Brain microvascular endothelial cell (primary cell): Measurements from ENCODE around the gene ZNF79.
A peak's percentile ranks its signal among the peaks of the same experiment; 100 is the strongest.

ENCODE experiments used
- DNase-seq: peaks from one replicate; pipeline ENCODE4 v3.0.0-alpha.2; 2020
- H3K27ac ChIP-seq: fragments of 250-450 bp; sonication (Bioruptor Pico); 2 replicates; pipeline ENCODE4 v1.5.1; 2020; ENCODE audit warnings: mild to moderate bottlenecking, moderate library complexity
- H3K27me3 ChIP-seq: fragments of 250-450 bp; sonication (Bioruptor Pico); replicated peaks from 2 replicates; pipeline ENCODE4 v1.5.1; 2020; ENCODE audit warnings: mild to moderate bottlenecking
- H3K36me3 ChIP-seq: fragments of 250-450 bp; sonication (Bioruptor Pico); replicated peaks from 2 replicates; pipeline ENCODE4 v1.5.1; 2020; ENCODE audit warnings: mild to moderate bottlenecking
- H3K4me3 ChIP-seq: 2 replicates; pipeline ENCODE4 v1.5.1; 2011; ENCODE audit warnings: low read depth, mild to moderate bottlenecking, control low read depth, low read length, moderate library complexity
- CTCF ChIP-seq: IDR thresholded peaks from 2 replicates; pipeline ENCODE4 v1.5.1; 2011; ENCODE audit warnings: low read depth, mild to moderate bottlenecking, moderate library complexity, low read length, control low read depth, inconsistent platforms; ENCODE audit errors: missing control alignments
- in situ Hi-C: cut with HindIII; loops from 2 replicates; pipeline ENCODE4 v1.10.0; 2017; ENCODE audit warnings: low sequenced_read_pairs, low pct_ligation_motif_present

ZNF79 gene

DNA sequence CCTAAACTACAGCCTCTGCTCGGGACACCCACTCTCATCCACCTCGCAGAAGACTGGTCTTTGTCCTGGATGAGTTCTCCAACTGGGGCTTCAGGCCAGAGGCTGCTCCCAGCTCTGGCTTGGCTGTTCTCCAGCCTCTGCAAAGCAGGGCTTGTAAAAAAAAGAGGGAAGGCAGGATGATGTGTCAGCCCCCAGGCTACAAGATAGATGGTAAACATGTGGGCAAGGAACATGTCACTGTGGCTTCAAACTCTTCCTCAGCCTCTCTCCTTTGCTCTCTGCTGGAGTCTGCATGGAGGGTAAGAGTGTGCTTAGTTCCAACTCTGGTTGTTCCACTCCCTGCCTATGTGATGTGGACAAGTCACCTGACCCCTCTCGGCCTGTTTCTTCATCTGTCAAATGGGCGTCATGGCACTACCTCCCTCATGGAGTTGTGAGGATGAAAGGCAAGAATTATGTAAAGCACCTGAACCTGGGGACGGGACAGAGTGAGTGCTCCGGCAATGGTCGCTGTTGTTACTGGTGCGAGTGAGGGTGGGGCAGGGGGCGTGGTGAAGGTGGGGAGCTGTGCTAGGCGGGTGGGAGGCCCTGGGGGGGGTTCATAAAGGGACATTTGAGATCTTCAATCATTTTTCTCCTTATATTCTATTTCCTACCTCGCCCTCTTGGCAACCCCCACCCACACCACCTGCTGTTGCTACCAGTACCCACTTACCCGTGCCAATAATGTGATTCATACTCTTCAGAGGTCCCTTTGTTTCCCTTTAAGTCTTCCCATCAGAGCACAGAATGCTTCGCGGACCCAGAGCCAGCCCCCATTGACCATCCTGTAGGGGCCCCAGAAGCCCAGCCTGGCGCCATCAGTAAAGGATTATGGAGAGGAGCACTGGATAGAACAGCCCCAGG lies 6.8 kb upstream of the ZNF79 start:
- no peak overlapping the region for H3K27ac ChIP-seq
- H3K27me3 ChIP-seq, result no peaks in the 10 kb centered on the region
- TF ChIP-seq CTCF, result no peak
- no peak for DNase-seq
- no peak overlapping the region for H3K4me3 ChIP-seq
- H3K36me3 ChIP-seq, result no peaks in the 10 kb centered on the region
- in situ Hi-C loops, result no loop called here

GRCh38 chr9:127418037-127418471 lies 6.1 kb upstream of the ZNF79 start:
- no peak overlapping the region for H3K27ac ChIP-seq
- in situ Hi-C loops, result no loop called here
- H3K27me3 ChIP-seq, result no peaks in the 10 kb centered on the region
- no peak for DNase-seq
- H3K36me3 ChIP-seq, result no peaks in the 10 kb centered on the region
- H3K4me3 ChIP-seq, result no peak overlapping the region
- peak; percentile 47 for TF ChIP-seq CTCF

DNA sequence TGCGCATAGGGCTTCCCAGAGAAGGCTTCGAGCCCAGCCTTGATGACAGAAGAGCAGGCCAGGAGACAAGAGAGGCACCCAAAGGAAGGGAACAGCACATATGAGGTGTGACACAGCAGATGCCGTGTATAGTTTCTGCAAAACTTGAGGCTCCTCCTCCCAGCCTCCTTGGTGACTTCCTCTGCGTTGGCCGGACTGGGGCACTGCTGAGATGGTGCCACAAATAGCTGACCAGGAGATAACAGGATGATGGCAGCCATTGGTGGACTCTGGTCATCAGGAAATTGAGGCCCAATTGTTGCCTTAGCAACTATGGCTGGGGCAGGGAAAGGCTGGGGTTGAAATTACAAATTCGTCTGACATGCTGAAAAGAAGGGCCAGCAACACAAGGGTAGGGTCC lies 4.8 kb upstream of the ZNF79 start:
- DNase-seq, result no peak
- no peak overlapping the region for H3K27ac ChIP-seq
- no peaks in the 10 kb centered on the region for H3K27me3 ChIP-seq
- H3K36me3 ChIP-seq, result no peaks in the 10 kb centered on the region
- H3K4me3 ChIP-seq, result no peak overlapping the region
- TF ChIP-seq CTCF, result no peak
- in situ Hi-C loops, result no loop called here

GRCh38 chr9:127421057-127421456 lies 3.1 kb upstream of the ZNF79 start:
- Histone ChIP-seq H3K27me3 (no peaks in the 10 kb centered on the region), H3K27ac (no peak overlapping the region), H3K4me3 (no peak overlapping the region)

DNA sequence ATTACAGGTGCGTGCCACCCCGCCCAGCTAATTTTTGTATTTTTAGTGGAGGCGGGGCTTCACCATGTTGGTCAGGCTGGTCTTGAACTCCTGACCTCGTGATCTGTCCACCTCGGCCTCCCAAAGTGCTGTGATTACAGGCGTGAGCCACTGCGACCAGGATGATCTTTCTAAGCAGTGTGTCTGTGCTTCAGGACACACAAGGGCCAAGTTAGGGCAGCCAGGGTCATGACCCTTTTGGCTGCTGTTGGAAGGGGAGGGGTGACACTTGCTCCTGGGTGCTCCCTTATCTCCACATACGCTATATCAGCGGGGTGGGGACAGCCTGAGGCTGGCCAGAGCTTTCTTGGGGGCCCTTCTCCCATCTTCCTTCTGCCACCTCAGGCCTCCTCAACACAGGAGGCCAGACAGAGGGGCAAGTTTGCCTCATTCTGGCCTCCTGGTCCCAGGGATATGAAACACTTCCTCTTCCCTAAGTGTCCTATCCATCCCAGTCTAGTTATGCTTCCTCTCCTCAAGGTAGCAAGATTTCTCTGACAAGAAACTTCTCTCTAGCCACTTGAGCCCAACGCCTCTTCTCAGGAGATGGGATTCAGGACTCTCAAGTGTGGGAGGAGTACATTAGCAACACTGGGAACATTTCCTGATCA lies 1.9 kb upstream of the ZNF79 start:
- no peaks in the 10 kb centered on the region for H3K27me3 ChIP-seq
- H3K4me3 ChIP-seq, result no peak overlapping the region
- no peak overlapping the region for H3K27ac ChIP-seq
- H3K36me3 ChIP-seq, result no peaks in the 10 kb centered on the region
- no peak for DNase-seq
- in situ Hi-C loops, result no loop called here
- TF ChIP-seq CTCF, result no peak

More at GRCh38 chr9:127421057-127421456, 3.1 kb upstream of the ZNF79 start:
- H3K36me3 ChIP-seq, result no peaks in the 10 kb centered on the region
- no peak for DNase-seq
- in situ Hi-C loops, result no loop called here
- TF ChIP-seq CTCF, result no peak
